AG09309 (cell line): ENCODE measurements around the gene OR13G1.

Experiments
- DNase-seq: peaks from one replicate; pipeline ENCODE4 v3.0.0-alpha.2; 2010; ENCODE audit warnings: low read depth
- H3K4me3 ChIP-seq: 2 replicates; pipeline ENCODE4 v1.5.1; 2011; ENCODE audit warnings: mild to moderate bottlenecking, low read depth, low read length, moderate library complexity; ENCODE audit not compliant: control insufficient read depth
- TF ChIP-seq, protein P1 (sequence below): IDR thresholded peaks from 2 replicates; pipeline ENCODE4 v1.5.1; 2011; ENCODE audit warnings: mild to moderate bottlenecking, low read depth, low read length, inconsistent platforms; ENCODE audit not compliant: insufficient read depth, control insufficient read depth; ENCODE audit errors: missing control alignments

OR13G1 gene

DNA sequence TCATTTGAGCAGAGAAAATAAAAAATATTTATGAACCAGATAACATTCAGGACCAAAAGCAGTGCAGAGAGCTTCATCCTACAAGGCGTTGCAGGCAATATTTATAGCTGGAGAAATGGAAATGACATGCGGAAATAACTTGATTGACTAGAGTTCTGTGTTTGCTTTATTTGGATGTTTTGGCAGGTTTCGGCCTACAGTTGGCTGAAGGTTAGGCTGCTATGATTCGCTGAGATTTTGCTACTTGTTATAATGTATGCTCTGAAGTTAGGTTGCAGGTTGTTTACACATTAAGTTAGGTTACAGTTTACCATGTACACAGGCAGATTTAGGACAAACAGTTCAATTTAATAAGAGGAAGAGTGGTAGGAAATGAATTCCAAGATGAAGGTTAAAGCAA, 632 bp upstream of the OR13G1 start:
- TF ChIP-seq, protein P1, sequence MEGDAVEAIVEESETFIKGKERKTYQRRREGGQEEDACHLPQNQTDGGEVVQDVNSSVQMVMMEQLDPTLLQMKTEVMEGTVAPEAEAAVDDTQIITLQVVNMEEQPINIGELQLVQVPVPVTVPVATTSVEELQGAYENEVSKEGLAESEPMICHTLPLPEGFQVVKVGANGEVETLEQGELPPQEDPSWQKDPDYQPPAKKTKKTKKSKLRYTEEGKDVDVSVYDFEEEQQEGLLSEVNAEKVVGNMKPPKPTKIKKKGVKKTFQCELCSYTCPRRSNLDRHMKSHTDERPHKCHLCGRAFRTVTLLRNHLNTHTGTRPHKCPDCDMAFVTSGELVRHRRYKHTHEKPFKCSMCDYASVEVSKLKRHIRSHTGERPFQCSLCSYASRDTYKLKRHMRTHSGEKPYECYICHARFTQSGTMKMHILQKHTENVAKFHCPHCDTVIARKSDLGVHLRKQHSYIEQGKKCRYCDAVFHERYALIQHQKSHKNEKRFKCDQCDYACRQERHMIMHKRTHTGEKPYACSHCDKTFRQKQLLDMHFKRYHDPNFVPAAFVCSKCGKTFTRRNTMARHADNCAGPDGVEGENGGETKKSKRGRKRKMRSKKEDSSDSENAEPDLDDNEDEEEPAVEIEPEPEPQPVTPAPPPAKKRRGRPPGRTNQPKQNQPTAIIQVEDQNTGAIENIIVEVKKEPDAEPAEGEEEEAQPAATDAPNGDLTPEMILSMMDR, result no peak
- no peak for DNase-seq
- H3K4me3 ChIP-seq, result no peak overlapping the region

DNA sequence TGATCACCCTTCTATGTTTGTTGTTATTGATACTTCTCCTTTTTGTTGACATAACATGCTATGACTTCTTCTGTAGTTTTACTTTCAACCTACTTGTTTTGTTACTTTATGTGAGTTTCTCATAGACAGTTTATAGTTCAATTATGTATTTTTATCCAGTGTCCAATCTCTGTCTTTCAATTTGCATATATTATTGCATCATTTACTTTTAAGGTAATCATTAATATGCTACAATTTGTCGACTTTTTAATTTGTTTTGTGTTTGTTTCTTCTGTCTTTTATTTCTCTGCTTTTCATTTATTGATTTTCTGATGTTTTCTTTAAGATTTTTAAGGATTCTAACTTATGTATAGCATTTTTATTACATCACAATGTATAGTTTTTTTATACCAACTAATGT, 10.3 kb downstream of the OR13G1 start:
- no peak overlapping the region for H3K4me3 ChIP-seq
- TF ChIP-seq, protein P1, result no peak
- DNase-seq, result no peak

DNA sequence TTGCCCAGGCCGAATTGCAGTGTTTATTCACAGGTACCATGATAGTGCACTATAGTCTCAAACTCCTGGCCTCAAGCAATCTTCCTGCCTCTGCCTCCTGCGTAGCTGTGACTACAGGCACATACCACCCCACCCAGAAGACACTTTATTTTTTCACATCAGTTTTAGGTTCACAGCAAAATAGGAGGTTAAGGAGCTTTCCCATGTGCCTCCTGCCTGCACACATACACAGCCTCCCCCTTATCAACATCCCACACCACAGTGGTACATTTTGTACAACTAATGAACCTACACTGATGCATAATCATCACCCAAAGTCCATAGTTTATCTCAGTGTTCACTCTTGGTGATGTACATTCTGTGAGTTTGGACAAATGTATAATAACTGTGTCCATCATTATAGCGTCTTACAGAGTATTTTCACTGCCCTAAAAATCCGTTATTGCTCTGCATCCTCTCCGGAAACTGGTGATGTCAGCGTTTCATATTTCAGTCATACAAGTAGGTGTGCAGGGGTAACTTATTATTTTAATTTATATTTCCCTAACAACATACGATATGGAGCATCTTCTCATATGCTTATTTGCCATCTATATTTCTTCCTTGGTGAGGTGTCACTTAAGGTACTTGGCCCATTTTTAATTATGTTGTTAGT, 23.2 kb downstream of the OR13G1 start:
- H3K4me3 ChIP-seq, result no peak overlapping the region
- no peak for DNase-seq
- TF ChIP-seq, protein P1, result no peak

DNA sequence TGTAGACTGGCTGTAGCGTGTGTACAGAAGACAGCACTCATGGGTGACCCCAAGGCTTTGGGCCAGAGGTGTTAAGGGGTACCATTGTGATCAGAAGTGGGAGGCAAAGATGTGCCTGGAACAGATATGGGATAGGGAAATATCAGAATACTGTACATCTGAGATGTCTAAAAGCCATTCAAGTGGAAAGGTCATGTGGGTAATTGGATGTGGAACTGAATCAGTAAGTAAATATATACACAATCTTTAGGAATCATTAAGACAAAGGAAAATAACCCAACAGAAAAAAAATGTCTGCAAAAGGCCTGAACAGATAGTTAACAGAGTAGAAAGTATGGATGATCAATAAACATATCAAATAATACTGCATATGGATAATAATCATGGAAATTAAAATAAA, 26.5 kb downstream of the OR13G1 start:
- DNase-seq, result no peak
- H3K4me3 ChIP-seq, result no peak overlapping the region
- TF ChIP-seq, protein P1, result no peak

DNA sequence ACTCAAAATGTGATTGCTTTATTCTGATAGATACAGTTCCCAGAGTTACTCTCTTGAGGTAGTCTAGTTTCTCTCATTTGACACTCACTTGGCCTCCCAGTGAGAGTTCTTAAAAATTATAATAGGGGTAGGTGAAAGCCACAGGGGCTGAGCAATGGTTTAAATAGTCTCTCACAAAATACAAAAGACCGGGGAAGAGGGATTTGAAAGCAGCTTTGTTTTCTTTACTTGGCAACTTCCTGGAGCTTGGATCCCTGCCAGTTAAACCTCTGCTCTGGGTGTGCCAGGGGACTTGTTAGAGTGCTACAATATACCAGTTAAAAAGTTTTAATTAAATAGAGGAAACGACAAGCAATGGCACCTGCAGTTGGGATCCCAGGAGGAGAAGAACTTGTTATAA, 31.7 kb downstream of the OR13G1 start:
- no peak for DNase-seq
- no peak overlapping the region for H3K4me3 ChIP-seq
- TF ChIP-seq, protein P1, result no peak

DNA sequence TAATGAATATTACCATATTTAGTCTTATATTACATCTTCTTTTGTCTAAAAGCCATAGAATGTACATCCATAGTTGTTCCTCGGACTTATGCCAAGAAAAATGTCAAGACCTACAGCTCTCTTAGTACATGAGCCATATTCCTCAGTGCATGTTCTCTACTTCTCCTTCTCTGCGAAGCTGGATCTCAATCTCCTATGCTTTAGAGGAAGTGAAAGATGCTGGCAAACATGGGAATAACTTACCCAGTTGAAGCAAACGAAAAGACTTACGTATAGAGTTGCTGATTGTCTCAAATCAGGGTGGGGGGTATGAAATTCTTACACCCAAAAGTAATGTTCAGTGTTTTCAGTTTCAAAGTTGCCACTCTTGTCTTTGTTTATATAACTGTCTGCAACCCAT, 32.7 kb downstream of the OR13G1 start:
- TF ChIP-seq, protein P1, result no peak
- H3K4me3 ChIP-seq, result no peak overlapping the region
- DNase-seq, result no peak

DNA sequence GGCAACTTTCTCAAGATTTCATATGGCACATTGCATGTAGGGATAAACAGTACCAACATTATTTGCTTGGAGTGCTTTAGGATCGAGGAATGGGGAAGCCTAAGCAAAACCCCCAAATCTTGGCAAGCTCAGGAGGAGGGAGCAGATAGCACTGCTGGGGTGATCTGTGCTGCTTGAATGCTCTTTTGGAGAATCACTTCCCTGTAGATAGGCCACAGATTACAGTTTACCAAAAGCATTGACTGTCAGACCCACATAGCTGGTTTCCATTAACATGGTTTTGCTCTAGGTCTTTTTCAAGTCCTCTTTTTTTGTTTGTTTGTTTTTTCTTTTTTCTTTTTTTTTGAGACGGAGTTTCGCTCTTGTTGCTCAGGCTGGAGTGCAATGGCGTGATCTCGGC, 36.8 kb downstream of the OR13G1 start:
- TF ChIP-seq, protein P1, result no peak
- H3K4me3 ChIP-seq, result no peak overlapping the region
- DNase-seq, result no peak
